ENCODE measurements around the gene KCNG4.
"Not testable (repeated sequence)": the region's sequence is repeated elsewhere in the genome, so short reads cannot be mapped to it uniquely, and the experiment has no call there.

KCNG4 gene

DNA sequence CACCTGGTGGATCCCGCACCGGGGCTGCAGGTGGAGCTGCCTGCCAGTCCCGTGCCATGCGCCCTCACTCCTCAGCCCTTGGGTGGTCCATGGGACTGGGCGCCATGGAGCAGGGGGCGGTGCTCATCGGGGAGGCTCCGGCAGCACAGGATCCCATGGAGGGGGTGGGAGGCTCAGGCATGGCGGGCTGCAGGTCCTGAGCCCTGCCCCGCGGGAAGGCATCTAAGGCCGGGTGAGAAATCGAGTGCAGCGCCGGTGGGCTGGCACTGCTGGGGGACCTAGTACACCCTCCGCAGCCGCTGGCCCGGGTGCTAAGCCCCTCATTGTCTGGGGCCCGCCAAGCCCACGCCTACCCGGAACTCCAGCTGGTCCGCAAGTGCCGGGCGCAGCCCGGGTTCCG lies 35.3 kb downstream of the KCNG4 start:
- not testable (repeated sequence) for DNase-seq

DNA sequence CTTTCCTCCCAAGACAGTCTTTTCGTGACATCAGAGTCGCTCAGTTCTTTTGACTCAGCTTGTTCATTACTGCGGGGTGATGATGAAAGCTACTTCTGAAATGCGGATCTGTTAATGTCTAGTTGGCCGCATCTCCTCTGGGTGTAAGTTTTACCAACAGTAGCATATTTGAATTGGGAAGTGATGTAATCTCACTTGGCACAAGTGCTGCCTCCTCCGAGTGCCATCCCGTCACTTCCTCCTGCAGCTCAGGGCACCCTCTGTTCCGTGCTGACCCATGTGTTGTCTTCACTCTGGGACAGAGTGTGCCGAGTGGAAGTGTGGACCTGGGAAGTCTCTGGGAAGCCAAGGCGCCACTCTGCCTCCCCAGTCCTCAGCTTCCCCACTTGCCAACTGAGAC lies 40.0 kb downstream of the KCNG4 start:
- no peak for DNase-seq

DNA sequence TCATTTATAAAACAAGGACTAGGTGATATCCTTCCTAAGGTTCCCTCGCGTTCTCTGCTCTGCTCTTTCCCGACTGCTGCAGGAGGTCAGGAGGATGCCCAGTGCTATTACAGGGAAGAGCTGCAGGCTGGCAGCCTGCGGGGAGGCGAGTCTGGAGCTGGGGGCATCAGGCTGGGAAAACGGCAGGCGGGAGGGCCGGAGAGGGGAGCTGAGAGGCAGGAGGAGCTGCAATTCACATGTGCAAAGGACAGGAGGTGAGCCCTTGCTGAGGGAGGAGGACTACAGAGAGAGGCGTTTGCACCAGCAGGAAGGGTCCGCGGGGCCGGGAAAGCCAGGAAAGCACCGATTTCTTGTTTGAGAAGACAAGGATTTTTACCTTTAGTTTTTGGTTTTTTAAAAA lies 40.7 kb downstream of the KCNG4 start:
- no peak for DNase-seq

DNA sequence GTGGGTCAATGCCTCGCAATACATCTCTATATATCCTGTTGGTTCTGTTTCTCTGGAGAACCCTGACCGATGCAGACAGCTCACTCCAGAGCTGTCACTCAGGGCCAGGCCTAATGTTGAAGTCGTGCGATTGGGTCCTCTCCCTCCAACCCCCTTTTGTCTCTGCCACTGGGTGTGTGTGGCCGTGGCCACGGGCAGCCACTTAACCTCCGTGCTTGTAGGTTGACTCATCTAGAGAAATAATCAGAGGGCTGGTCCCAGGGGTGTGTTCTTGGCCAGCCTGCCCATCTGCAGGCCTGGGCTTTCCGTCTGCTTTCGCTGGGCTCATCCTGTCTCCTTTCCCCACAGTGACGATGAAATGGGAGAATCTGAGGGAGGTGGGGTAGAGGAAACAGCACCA lies 41.4 kb downstream of the KCNG4 start:
- DNase-seq: no peak

DNA sequence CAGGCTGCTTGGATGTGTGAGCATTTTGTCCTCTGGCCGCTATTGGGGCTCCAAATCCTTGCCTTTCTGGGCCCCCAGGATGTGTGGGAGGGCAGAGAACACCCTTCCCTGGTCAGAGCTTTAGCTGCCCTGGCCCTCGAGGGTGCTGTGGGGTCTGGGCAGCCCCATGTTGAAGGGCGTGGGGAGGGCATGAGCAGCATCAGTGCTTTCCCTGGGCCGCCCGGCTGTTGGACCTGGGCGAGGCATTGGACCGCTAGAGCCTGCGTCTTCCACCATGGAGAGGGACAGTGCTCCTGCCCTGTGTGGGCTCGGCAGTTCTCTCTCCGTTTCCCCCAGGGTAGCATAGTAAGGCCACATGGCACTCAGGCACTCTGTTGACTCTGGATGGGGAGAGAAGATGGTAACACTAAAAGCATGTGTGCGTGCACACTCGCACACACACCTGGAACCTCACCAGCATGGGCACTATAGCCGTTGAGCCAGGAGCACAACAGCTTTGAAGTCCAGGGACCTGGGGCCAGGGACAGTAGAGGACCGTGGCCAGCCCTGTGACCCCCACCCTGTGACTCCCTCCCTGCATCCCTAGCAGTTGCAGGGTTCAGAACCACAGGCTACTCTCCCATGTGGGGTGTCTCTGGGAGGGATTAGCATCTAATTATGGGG lies 42.2 kb downstream of the KCNG4 start:
- DNase-seq: no peak

DNA sequence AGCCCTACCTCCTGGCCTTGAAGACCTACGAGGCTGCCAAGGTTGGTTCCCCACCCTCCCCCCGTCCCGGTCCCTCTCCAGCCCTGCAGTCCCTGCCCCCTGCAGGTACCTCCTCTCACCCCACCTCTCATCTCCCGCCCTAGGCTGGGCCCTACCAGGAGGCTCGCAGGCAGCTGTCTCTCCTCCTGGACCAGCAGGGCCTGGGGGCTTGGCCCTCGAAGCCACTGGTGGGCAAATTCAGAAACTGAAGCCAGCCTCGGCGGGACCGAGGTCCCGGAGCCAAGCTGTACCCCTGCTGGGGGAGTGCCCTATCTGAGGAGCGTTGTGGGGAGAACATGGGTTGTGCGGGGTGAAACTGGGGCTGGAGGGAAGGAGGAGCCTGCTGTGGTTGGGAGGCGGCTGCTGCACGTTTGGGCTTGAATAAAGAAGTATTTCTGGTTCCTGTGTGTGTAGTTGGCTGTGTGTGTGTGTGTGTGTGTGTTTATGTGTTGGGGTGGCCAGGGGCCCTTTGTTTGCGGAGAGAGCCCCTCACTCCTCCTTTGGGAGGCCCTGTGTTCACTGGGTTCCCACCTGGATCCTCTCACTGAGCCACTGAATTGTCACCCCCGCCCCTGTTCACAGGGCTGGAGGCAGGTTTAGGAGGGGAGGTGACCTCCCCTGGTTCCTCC lies 43.0 kb downstream of the KCNG4 start:
- DNase-seq: no peak

DNA sequence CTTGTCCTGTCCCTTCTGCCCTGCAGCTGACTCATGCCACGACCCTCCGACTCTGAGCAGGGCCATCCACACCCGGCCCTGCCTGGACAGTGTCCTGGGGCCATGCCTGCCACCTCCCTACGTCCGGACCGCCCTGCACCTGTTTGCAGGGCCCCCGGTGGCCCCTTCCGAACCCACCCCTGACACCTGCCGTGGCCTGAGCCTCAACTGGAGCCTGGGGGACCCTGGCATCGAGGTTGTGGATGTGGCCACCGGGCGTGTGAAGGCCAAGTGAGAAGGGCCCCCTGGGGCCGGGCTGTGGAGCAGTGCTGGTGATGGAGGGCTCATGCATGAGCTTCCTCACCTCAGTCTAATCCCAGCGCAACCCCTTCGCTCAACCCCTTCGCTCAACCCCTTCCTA lies 43.7 kb downstream of the KCNG4 start:
- no peak for DNase-seq

DNA sequence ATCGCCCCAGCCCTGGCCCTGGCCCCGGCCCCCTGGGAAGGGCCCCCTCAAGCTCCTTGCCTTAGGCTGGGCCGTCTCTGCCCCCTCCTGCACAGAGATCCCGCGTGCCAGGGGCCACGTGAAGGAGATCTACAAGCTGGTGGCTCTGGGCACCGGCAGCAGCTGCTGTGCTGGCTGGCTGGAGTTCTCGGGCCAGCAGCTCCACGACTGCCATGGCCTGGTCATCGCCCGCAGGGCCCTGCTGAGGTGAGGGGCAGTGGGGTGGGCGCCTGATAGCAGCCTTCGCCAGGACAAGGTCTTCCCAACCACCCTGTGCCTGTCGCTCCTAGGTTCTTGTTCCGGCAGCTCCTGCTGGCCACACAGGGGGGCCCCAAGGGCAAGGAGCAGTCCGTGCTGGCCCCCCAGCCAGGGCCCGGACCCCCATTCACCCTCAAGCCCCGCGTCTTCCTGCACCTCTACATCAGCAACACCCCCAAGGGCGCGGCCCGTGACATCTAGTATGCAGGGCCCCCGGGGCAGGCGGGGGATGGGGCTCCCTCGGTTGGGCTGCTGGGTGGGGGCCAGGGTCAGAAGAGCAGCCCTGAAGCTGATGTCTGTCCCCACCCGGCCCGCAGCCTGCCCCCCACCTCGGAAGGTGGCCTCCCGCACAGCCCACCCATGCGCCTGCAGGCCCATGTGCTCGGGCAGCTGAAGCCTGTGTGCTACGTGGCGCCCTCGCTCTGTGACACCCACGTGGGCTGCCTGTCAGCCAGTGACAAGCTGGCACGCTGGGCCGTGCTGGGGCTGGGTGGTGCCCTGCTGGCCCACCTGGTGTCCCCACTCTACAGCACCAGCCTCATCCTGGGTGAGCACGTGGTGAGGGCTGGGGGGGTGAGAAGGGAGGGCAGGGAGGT lies 44.4 kb downstream of the KCNG4 start:
- DNase-seq: no peak

DNA sequence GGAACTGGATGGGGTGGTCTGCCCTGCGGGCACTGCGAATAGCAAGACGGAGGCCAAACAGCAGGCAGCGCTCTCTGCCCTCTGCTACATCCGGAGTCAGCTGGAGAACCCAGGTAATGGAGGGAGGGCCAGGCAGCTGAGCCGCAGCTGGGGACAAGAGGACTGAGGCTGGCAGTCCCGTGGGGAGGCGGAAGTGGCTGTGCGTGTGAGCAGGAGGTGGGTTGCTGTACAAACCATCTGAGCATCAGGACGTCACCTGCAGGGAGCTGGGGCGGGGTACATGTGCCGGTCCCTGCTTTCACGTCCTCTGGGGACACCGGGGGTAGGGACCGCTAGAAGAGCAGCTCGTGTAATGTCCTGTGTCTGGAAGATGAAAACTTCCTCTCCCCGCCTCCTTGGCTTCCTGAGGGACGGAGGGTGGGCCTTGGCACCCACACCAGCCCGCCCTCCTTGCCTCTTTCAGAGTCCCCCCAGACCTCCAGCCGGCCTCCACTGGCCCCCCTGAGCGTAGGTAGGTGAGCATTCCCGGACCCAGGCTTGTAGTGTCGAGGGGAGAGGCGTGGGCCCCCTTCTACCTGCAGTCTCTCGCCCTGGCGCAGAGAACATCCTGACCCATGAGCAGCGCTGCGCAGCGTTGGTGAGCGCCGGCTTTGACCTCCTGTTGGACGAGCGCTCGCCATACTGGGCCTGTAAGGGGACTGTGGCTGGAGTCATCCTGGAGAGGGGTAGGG lies 45.2 kb downstream of the KCNG4 start:
- DNase-seq: no peak

DNA sequence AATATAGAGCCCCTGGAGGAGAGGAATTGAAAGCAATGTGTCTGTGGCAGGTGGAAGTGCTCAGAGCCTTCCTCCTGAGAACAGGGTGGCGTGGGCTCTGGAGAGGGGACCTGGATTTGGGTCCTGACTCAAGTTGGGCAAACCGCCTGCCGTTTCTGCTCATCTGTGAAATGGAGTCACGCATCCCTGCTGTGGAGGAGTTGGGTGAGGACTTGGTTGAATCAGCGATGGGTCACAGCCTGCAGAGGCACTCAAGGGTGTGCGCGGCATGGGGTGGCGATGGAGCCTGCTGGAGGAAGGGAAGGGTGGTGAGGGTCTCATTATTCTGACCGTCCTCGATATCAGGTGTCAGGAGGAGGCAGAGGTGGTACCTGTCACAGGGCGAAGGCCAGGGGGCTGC lies 45.8 kb downstream of the KCNG4 start:
- DNase-seq: no peak

DNA sequence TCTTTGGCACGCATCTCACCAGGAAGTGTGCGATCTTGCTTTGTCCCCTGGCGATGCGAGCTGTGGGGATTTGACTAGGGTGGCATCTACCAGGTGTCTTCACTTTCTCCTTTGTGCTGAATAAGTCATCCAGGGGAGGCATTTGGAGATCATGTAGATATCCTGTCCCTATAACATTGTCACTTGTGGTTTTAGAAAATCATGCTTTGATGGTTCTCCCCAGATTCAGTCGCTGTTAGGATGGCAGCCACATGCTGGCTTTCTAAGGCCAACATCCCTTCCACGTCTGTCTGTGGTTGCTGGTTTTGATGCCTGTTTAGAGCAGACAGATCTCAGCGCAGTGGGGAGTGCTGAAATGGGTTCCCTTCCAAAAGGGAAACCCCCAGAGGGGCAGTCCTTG lies 46.3 kb downstream of the KCNG4 start:
- no peak for DNase-seq

DNA sequence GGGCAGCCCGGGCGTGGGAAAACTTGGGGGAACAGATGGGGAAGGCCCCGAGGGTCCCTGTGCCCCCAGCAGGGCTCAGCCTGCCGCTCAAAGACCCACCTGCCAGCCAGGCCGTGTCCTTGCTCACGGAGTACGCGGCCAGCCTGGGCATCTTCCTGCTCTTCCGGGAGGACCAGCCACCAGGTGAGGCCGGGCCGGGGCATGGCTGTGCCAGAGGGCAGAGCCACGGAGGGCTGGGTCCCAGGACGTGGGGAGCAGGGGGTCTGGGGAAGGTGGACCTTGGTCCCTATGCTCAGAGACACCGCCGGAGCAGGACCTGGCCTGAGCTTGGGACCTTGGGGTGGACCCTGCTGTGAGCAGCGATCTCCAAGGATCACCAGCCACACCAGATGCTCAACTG lies 48.3 kb downstream of the KCNG4 start:
- DNase-seq: no peak

DNA sequence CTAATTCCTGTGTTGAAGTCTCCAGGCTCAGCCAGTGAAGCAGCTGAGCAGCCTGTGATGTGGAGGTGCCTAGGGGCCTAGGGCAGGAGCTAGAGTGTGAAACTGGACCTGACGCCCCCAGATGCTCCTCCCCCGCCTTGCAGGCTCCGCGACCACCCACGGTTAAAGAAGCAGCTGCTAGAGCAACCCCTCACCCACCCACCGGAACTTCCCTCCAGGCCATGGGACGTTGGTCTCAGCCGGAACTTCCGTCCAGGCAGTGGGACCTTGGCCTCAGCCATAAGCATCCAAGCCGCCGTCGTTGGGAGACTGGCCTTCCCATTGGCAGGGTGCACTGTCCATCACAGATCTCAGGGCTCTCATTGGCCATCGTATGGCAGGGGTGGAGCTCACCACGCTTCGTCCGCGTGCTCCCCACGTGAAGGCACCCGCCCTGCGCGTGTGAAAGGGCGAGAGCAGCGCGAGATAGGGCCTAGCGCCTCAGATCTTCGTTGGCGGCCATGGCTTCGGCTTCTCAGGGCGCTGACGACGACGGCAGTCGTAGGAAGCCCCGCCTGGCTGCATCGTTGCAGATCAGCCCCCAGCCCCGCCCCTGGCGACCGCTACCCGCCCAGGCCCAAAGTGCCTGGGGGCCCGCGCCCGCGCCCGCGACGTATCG lies 49.0 kb downstream of the KCNG4 start, which contains the start of gene ADAD2:
ADAD2 (plus strand) TSS at position 427 of the 658 bp plus-strand sequence; CDS start at position 501, 74 bp downstream.
- no peak for DNase-seq

DNA sequence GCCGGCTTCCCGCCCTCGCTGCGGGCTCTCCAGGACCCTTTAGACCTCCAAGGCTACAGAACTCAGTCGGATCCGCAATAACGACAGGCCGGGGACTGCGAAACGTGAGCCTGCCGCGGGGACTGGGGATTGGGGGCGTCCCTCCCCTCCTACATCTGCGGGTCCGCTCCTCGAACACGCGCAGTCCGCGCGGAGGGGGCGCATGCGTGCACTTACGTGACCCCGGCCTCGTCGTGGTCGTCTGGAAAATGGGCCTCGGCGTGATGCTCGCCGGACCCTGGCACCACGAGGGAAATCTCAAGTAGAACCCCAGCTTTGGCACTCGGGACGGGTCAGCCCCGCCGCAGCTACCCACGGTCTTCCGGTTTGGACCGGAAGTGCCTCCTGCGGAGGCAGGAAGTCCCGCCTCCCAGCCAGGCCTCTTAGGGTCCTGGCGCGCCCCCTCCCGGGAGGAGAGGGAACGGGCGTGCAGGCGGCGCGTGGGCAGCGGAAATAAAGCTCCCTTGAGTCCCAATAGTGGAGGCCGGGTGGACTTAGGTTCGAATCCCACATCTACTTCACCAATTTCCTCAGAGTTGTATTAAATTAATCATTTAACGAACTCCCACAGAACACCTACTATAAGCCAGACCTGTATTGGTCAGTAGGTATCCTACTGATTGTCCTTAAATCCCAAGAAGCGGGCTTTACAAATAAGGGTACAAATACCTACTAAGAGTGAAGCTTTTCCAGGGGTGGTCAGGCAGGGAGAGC lies 53.0 kb downstream of the KCNG4 start, which contains the start of gene TAF1C:
TAF1C (minus strand) TSS at position 373 of the 753 bp plus-strand sequence. CDS start 2,069 bp downstream, outside the sequence.
- peak; percentile 68 for DNase-seq

DNA sequence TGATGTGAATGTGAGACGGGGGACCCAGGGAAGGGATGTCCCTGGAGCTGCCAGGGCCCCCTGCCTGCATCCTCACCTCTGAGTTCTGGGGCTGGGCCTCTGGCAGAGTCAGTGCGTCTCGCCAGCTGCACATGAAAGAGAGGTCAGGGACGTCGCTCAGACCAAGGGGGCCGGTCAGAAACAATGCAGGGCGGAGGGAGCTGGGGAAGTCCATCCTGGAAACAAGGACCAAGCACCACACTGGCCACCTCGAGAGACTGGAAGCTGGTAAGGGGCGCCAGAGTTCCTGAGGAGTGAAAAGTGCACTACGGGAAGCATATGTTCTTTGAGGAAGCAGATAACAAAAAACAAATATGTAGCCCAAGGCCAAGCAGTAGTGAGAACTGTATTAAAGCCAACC lies 55.0 kb downstream of the KCNG4 start:
- no peak for DNase-seq

DNA sequence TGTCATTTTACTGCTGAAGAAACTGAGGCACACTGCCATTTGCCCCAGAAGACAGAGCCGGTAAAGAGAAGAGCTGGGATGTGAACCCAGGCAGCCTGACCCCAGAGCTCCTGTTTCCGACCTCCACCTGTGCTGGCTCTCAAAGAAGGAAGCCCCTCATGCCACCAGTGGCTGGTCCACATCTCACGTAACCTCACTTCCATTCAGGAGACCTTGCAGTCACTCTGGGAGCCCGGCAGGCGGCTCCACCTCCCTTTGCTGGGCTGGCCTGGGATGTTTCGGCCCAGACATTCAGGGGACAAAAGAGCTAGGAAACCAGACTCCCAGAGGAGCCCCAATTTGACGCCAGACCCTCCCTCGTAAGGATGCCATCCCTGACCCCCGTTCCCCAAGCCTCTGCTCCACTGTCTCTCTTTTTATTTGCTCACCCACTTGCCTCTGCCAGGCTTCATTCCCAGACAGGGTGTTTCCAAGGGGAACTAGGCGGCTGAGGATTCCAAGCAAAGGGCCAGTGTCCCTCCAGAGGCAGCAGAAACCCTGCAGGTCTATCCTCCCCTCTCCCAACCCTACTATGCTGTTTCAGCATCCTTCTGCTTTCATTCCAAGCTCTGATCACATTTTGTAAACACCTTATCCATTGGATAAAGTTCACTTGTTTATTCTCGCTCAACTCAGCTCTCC lies 55.8 kb downstream of the KCNG4 start:
- no peak for DNase-seq

DNA sequence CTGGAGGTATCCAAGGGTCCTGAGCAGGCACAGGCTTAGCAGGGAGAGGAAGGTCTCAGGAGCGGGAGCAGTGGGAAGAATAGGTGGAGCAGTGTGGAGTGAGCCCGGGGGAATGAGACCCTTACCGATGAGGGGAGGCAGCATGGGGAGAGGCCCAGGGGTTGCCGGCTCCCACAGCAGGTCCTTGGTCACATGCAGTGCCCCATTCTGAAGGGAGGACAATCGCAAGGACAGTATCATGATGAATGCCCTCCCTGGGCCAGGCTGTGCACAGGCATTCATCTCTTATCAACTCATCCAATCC lies 56.3 kb downstream of the KCNG4 start:
- DNase-seq: no peak

DNA sequence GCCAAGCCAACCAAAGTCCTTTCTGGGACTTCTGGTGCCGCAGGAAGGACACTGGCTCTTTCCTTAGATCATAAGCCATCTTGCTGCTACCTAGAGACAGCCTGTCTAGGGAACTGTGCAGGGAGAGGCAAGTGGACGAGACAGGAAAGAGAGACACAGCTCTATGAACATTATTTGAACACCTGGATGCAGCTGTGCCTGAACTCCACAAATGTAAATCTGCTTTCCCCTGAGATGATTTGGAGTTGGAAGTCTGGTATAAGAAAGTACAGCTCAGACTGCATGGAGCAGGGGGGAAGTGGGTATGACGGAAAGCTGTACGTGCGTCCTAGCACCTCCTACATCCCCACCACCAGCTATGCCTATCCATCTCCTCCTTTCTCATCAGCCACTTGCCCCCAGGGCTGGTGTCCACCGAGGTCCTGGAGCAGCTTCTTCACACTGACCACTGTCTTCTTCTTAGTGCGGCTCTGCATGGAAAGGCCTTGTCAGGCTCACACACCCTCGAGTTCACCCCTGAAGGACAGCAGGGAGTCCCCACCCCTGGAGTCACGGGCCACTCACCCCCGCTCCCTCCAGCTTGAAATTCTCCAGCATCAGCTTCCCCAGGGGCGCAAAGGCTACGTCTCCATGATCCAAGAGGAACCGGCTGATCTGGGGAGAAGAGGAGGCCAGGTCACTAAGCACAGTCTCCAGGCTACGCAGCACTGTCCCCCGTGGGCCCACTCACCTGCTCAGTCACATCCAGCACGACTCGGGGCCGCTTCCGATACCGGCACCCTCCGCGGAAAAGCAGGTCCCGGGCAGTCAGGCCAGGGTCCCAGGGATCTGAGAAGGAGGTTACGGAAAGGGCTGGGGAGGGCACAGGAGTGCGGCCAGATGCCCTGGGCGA lies 56.9 kb downstream of the KCNG4 start:
- DNase-seq: no peak

DNA sequence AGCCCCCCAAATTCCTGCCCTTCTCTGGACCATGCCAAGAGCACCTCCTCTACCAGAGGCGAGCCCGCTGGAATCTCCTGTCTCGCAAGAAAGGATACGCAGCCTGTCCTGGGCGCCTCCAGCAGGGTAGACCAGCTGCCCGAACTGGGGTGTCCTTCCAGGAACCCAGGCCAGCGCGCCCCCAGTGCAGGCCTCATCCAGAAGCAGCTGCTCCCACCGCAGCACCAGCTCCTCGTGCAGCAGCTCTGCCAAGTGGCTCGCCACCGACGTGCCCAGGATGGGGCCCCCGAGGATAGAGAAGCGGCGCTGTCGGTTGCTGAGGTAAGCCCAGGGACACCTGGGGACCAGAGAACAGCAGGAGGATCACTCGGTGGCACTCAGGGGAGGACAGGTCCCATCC lies 57.7 kb downstream of the KCNG4 start:
- no peak for DNase-seq
